ENCODE measurements around the gene SMC1B. TPM values are rescaled to one million over a fixed set of nuclear protein-coding genes. Genes with fewer than 3 reads are reported as not detected.
A peak's percentile ranks its signal among the peaks of the same experiment; 100 is the strongest.

SMC1B gene
- total and polyA plus RNA-seq, 9 of the 15 experiments (the other 6 are each of a cell fraction or from before 2014, with no cell fraction given) = 0.03 TPM; not detected in 8

GRCh38 chr22:45314054-45314721 lies 99.2 kb downstream of the SMC1B start (continued):
- TF ChIP-seq ZMIZ1 (IDR thresholded peaks at IDR 0.05; ENCODE audit: low read depth in 2 of 2, low read length in 2 of 2) = peak in 1 of 2 experiments; percentile 38; a peak in 1 of 4 replicates
- no peak for TF ChIP-seq NR2F6 (CRISPR knock-in tag; IDR thresholded peaks at IDR 0.05)
- no peak for TF ChIP-seq JUNB (CRISPR knock-in tag; conservative IDR thresholded peaks at IDR 0.05)
- peak; percentile 34; the same call in 1 of the 2 replicates for TF ChIP-seq EGR1 (conservative IDR thresholded peaks at IDR 0.05)
- TF ChIP-seq JUND (IDR thresholded peaks at IDR 0.05; ENCODE audit: borderline replicate concordance, low read depth, low read length) = peak; percentile 58; the same call in 1 of the 2 replicates
- peak; percentile 24; the same call in 1 of the 3 replicates for TF ChIP-seq JUND (tag; IDR thresholded peaks at IDR 0.05; ENCODE audit: borderline replicate concordance, low read depth, low read length)
- no peak for TF ChIP-seq CTCF (IDR thresholded peaks at IDR 0.05 in 2 of 3, conservative IDR thresholded peaks at IDR 0.05 in 1 of 3; ENCODE audit: insufficient read depth in 2 of 3, low read depth in 1 of 3, low read length in 3 of 3)
- TF ChIP-seq ELF4 (CRISPR knock-in tag; IDR thresholded peaks at IDR 0.05) = no peak
- TF ChIP-seq ZSCAN32 (CRISPR knock-in tag; IDR thresholded peaks at IDR 0.05) = no peak
- TF ChIP-seq ZNF165 (CRISPR knock-in tag; IDR thresholded peaks at IDR 0.05; ENCODE audit: borderline replicate concordance) = no peak
- no peak for TF ChIP-seq IRF1 (CRISPR knock-in tag; IDR thresholded peaks at IDR 0.05; ENCODE audit: borderline replicate concordance)
- TF ChIP-seq BACH1 (tag; IDR thresholded peaks at IDR 0.05) = no peak
- peak; percentile 66; the same call in 1 of the 2 replicates for TF ChIP-seq HDAC2 (IDR thresholded peaks at IDR 0.05)
- TF ChIP-seq NRF1 (conservative IDR thresholded peaks at IDR 0.05 in 1 of 2, IDR thresholded peaks at IDR 0.05 in 1 of 2) = peak; percentile 25 to 26; a peak in 3 of 4 replicates
- no peak for TF ChIP-seq ZBTB26 (CRISPR knock-in tag; IDR thresholded peaks at IDR 0.05)
- TF ChIP-seq CBX8 (IDR thresholded peaks at IDR 0.05; ENCODE audit: borderline replicate concordance, extremely low read depth, low read depth, low read length, poor library complexity, severe bottlenecking) = no peak
- TF ChIP-seq TEAD4 (IDR thresholded peaks at IDR 0.05; ENCODE audit: low read length) = peak; percentile 63
- no peak for TF ChIP-seq TEAD4 (CRISPR knock-in tag; IDR thresholded peaks at IDR 0.05; ENCODE audit: borderline replicate concordance)
- no peak for TF ChIP-seq KAT7 (CRISPR knock-in tag; IDR thresholded peaks at IDR 0.05; ENCODE audit: borderline replicate concordance)

Data from K562 (cell line).